ENCODE data around the gene TADA2B.
A peak's percentile ranks its signal among the peaks of the same experiment; 100 is the strongest.
"Not testable (repeated sequence)": the region's sequence is repeated elsewhere in the genome, so short reads cannot be mapped to it uniquely, and the experiment has no call there.

TADA2B gene

GRCh38 chr4:7083597-7084563 lies 40.7 kb downstream of the TADA2B start:
- no peak for DNase-seq

DNA sequence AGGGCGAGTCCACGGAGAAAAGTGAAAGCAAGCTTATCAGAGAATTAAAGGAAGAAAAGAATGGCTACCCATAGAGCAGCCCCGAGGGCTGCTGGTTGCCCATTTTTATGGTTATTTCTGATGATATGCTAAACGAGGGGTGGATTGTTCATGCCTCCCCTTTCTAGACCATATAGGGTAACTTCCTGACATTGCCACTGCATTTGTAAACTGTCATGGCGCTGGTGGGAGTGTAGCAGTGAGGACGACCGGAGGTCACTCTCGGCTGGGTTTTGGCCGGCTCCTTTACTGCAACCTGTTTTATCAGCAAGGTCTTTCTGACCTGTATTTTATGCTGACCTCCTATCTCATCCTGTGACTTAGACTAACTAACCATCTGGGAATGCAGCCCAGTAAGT lies 41.4 kb downstream of the TADA2B start:
- DNase-seq, result not testable (repeated sequence)

DNA sequence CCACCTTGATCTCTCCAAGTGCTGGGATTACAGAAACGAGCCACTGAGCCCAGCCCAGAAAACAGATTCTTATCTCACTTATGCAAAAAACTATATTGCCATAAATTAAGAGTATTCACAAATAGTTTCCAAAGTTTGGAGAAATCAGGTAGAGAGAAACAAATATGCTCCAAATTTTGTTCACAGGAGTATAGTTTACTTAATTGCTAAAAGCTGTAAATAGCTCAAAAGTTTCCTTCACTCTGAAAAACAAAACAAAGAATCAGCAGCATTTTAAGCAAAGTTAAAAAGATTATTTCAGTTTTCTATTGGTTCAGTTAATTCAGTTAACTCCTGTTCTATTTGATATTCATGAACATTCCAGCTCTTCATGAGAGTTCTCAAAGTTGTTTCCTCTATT lies 43.2 kb downstream of the TADA2B start:
- DNase-seq, result no peak

GRCh38 chr4:7087036-7087435 lies 43.9 kb downstream of the TADA2B start:
- no peak for DNase-seq

- DNase-seq, result no peak
Measured at GRCh38 chr4:7089213-7089986, 46.2 kb downstream of the TADA2B start.

DNA sequence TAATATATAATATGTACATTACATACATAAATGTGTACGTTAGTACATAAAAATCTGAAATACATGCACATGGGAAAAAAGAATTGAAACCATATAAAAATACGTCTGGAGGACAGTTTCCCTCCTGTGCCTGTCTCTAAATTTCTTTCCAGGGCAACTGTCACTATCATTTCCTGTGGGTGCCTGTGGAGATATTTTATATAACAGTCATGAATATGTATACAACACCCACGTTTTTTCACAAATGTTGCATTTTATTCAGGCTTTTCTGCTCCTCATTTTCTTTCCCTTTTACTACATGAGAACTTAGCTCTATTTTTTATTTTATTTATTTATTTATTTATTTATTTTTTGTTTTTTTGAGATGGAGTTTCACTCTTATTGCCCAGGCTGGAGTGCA lies 48.9 kb downstream of the TADA2B start:
- DNase-seq, result no peak

GRCh38 chr4:7094916-7095315 lies 51.7 kb downstream of the TADA2B start:
- DNase-seq, result no peak

GRCh38 chr4:7095611-7096155 lies 52.5 kb downstream of the TADA2B start:
- DNase-seq, result no peak

GRCh38 chr4:7096236-7096635 lies 53.1 kb downstream of the TADA2B start:
- DNase-seq, result no peak

DNA sequence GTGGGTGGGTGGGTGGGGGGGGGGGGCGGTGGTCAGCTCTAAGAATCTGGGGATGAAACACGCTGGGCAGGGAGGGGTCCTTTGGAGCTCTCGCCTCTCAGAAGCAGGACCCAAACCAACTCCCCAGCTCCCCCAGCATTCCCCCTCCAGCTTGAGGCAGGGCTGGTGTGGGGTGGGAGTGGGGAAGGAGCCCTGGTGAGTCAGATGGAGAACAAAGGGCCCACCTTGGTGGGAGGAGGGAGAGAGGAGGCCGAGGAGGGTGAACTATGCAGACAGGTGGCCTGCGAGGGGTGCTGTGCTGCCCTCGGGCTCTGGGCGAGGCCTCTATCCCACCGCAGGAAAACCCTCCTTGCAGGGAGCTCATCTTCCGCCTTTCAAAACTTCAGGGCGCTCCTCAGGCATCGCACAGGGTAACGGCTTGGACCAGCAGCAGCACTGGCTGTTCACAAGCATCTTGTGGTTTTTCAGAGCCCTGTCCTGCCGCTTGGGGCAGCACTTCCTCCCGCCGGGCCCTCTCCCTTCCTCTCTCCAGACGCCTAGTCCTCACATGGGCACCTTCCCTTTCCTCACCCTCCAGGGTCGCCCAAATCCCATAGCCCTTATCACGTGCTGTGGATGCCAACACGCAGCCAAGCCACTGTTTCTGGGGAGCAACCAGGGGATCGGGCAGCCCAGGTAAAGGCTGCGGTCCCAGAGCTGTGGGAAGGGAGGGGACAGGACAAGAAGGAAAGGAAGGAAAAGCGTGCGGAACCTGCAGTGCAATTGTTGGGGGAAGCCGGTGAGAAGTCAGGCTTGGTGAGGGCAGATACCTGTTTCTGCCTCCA lies 58.7 kb downstream of the TADA2B start:
- peak; percentile 57 for DNase-seq

DNA sequence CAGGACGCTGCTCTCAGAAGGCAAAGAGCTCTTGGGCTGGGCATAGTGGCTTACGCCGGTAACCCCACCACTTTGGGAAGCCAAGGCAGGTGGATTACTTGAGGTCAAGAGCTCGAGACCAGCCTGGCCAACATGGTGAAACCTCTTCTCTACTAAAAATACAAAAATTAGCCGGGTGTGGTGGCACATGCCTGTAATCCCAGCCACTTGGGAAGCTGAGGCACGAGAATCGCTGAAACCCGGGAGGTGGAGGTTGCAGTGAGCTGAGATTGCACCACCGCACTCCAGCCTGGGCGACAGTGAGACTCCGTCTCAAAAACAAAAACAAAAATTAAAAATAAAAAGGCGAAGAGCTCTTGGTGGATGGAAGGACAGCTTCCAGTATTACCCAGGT lies 59.3 kb downstream of the TADA2B start:
- not testable (repeated sequence) for DNase-seq

DNA sequence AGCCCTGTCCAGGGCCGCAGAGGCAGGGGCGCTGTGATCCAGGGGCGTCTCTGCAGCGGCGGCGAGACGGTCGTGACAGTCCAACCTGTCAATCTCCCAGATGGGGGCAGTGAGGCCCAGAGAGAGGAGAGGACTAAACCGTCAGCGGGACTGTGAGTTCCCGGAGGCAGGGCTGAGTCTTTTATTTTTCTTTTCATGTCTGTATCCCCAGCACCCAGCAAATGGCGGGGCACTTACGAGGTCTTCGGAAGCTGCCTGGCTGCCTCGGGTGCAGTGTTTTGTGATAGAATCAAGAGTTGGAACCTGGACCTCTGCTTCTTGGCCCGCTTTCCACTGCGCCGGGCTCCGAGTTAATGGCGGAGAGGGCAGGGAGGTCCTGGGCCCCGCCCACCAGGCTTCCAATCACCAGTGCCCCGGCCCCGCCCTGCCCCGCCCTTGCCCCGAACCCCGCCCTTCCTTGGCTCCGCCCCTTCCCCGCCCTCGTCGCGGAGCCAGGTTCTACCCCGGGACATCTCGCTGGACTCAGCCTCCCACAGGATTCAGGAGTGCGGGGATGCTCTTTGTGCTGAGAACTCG lies 59.9 kb downstream of the TADA2B start:
- peak; percentile 66 for DNase-seq

DNA sequence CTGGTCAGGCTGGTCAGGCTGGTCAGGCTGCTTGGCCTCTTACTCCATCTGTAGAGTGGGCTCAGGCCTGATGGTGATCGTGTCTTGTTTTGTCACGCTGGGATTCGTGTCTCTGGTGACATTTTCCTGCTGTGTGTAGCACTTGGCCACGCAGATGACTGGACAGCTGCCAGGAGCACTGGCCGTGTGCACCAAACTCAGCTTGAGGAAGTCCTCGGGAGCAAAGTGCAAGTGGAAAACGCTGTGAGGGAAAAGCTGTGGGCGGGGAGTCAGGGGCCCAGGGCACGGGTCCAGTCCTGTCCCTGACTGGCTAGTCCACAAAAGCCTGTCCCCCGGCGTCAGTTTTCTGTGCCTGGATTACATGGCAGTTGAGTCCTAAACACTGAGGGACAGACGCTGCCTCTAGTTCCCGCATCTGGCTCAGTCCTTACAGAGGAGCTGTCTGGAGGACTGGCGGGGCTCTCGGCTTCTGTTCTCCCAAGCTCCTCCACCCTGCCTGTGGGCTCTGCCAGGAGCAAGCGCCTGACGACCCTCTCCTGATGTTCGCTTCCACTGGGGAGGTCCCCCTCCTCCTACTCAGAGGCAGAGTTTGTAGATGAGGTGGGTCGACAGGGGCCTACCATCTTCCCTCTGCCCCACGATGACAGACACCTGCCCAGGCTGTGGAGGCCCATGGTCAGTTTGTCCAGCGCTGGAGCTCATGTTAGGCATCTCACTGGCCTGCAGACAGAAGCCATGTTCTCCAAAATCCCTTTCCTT lies 60.6 kb downstream of the TADA2B start:
- no peak for DNase-seq

DNA sequence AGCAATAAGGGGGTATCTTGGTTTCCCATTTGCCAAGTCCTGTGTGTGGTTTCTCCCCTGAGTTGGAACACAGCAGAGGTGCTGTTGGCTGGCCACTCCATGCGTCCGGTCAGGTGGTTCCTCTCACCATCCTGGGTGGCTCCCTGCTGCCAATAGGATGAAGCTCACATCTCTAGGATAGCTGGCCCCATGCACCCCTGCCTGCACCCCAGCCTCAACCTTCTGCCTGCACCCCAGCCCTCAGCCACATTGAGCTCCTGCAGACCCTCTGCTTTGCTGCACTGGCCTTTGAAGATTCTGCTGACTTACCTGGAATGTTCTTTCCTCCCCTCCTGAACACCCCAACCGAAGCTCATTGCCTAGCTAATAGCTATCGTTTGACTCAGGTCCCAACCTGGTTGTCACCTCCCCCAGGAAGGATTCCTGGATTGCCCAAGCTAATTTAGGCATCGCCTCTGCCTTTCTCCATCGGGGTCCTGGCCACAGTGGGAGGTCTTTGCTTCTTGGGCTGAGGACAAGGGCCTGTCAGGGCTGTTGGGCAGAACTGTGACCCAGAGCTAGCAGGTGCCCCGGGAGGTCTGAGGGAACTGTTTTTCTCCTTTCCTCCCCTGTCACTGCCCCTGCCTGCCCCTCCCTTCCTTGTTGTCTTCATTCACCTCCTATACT lies 61.3 kb downstream of the TADA2B start:
- no peak for DNase-seq

GRCh38 chr4:7105276-7105675 lies 62.1 kb downstream of the TADA2B start:
- DNase-seq, result no peak

DNA sequence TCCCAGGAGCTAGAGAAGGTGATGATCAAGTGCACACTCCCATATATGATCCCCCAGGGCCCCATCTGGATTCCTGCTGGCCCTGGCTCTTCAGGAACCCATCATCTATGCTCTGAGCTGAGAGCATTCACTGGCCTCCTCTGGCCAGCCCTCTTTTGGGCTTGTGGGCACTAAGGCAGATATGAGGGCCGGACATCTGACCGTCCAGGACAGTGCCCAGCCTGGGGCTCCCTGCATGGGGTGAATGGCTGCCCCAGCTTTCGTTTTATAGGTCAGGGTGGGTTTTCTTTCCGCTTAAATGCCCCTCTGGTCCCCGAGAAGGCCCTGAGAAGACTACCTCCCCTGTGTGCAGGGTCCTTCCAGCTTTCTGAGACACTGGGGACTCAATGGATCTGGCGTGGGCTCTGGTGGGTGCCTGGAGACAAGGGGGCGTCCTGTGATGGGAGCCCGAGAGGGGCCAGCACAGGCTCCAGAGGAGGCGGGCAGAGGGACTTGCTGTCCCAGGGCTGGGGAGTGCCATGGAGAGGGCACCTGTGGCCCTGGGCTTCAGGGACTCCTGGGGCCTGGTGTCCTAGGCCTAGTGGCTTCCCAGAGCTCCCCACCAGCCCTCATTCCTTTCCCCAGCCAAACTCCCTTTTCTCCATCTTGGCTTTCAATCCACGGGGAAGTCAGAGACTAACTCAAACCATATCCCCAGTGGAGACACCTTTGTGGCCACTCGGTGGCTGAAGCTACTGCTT lies 64.2 kb downstream of the TADA2B start:
- DNase-seq, result no peak

Data from fibroblast of skin of abdomen (primary cell).